Nephron progenitor cell (in vitro differentiated cells): ENCODE data around the gene LMBRD2.

Experiments used
- DNase-seq: peaks from one replicate; pipeline ENCODE4 v3.0.0; 2021
- H3K27ac Mint-ChIP-seq: 2 replicates; pipeline ENCODE4 v1.8.0; 2021; ENCODE audit warnings: mild to moderate bottlenecking, moderate library complexity, mixed read lengths
- H3K27me3 Mint-ChIP-seq: 2 replicates; pipeline ENCODE4 v1.8.0; 2021; ENCODE audit warnings: mild to moderate bottlenecking, low read depth, mixed read lengths; ENCODE audit not compliant: poor library complexity
- H3K36me3 Mint-ChIP-seq: 2 replicates; pipeline ENCODE4 v1.8.0; 2021; ENCODE audit warnings: low read depth, mixed read lengths
- H3K4me1 Mint-ChIP-seq: 2 replicates; pipeline ENCODE4 v1.8.0; 2021; ENCODE audit warnings: mixed read lengths
- H3K4me3 Mint-ChIP-seq: 2 replicates; pipeline ENCODE4 v1.8.0; 2021; ENCODE audit warnings: mild to moderate bottlenecking, moderate library complexity, mixed read lengths
- H3K9me3 Mint-ChIP-seq: 2 replicates; pipeline ENCODE4 v1.8.0; 2021; ENCODE audit warnings: mild to moderate bottlenecking, moderate library complexity, mixed read lengths
- CTCF ChIP-seq: fragments of 200-600 bp; sonication (generic); IDR thresholded peaks from 2 replicates; pipeline ENCODE4 v1.5.0; 2021; ENCODE audit warnings: antibody characterized with exemption

LMBRD2 gene

GRCh38 chr5:36066540-36067210 lies 85.0 kb downstream of the LMBRD2 start, which contains the start of gene UGT3A2:
TSS of gene UGT3A2 (minus strand) at chr5:36066882. CDS start at chr5:36066789, 93 bp downstream.
- Mint-ChIP-seq H3K9me3 (no peaks in the 10 kb centered on the region), H3K36me3 (no peaks in the 10 kb centered on the region), H3K27me3 (peaks cover 38% of the 10 kb centered on the region), H3K27ac (no peak within 1 kb of the TSS), H3K4me3 (peak within 1 kb of the TSS; percentile 82), H3K4me1 (peaks cover 18% of the 10 kb centered on the region)
- DNase-seq, result peak; percentile 58
- no peak for TF ChIP-seq CTCF

- no peak overlapping the region for H3K27ac Mint-ChIP-seq
- H3K36me3 Mint-ChIP-seq, result no peaks in the 10 kb centered on the region
- peaks cover 32% of the 10 kb centered on the region for H3K27me3 Mint-ChIP-seq
- H3K4me3 Mint-ChIP-seq, result peak overlapping the region; percentile 82
- DNase-seq, result no peak
- no peaks in the 10 kb centered on the region for H3K9me3 Mint-ChIP-seq
- TF ChIP-seq CTCF, result no peak
- peaks cover 18% of the 10 kb centered on the region for H3K4me1 Mint-ChIP-seq
Measured at GRCh38 chr5:36066001-36066539, 85.6 kb downstream of the LMBRD2 start.

- TF ChIP-seq CTCF, result no peak
- no peak overlapping the region for H3K27ac Mint-ChIP-seq
- H3K36me3 Mint-ChIP-seq, result no peaks in the 10 kb centered on the region
- peaks cover 4% of the 10 kb centered on the region for H3K4me1 Mint-ChIP-seq
- H3K4me3 Mint-ChIP-seq, result no peak overlapping the region
- H3K9me3 Mint-ChIP-seq, result no peaks in the 10 kb centered on the region
- DNase-seq, result no peak
- H3K27me3 Mint-ChIP-seq, result peaks cover 9% of the 10 kb centered on the region
Measured at GRCh38 chr5:36060420-36060887, 91.2 kb downstream of the LMBRD2 start.

GRCh38 chr5:36059571-36060419 lies 91.9 kb downstream of the LMBRD2 start:
- Mint-ChIP-seq H3K9me3 (no peaks in the 10 kb centered on the region), H3K36me3 (no peaks in the 10 kb centered on the region), H3K27ac (no peak overlapping the region), H3K4me1 (peaks cover 4% of the 10 kb centered on the region), H3K27me3 (peaks cover 10% of the 10 kb centered on the region), H3K4me3 (no peak overlapping the region)
- DNase-seq, result no peak
- no peak for TF ChIP-seq CTCF

GRCh38 chr5:36058776-36059175 lies 92.9 kb downstream of the LMBRD2 start:
- DNase-seq, result no peak
- TF ChIP-seq CTCF, result no peak
- no peak overlapping the region for H3K4me3 Mint-ChIP-seq
- no peak overlapping the region for H3K27ac Mint-ChIP-seq
- peaks cover 7% of the 10 kb centered on the region for H3K27me3 Mint-ChIP-seq
- no peaks in the 10 kb centered on the region for H3K9me3 Mint-ChIP-seq
- H3K36me3 Mint-ChIP-seq, result no peaks in the 10 kb centered on the region
- H3K4me1 Mint-ChIP-seq, result peaks cover 4% of the 10 kb centered on the region
